Ammon's horn (tissue), 1 donor: ENCODE data around the gene ZNF12.
"Not testable (repeated sequence)": the region's sequence is repeated elsewhere in the genome, so short reads cannot be mapped to it uniquely, and the experiment has no call there.

Source experiments
- DNase-seq: peaks from one replicate; pipeline ENCODE4 v3.0.0-alpha.2; 2016; ENCODE audit warnings: low spot score

ZNF12 gene

GRCh38 chr7:6706666-6707407 lies at the start of gene ZNF12:
Gene ZNF12 (minus strand): TSS chr7:6706947. CDS start chr7:6705173, 1,774 bp downstream.
- DNase-seq: peak; percentile 95

- DNase-seq: not testable (repeated sequence)
Measured at GRCh38 chr7:6753964-6754363, 47.2 kb upstream of the ZNF12 start, which contains the start of gene RSPH10B2. Gene RSPH10B2 (plus strand): TSS chr7:6754103. CDS start chr7:6757678, 3,575 bp downstream.

GRCh38 chr7:6750173-6750572 lies 43.4 kb upstream of the ZNF12 start:
- not testable (repeated sequence) for DNase-seq

- not testable (repeated sequence) for DNase-seq
Measured at GRCh38 chr7:6749335-6749734, 42.6 kb upstream of the ZNF12 start.

DNA sequence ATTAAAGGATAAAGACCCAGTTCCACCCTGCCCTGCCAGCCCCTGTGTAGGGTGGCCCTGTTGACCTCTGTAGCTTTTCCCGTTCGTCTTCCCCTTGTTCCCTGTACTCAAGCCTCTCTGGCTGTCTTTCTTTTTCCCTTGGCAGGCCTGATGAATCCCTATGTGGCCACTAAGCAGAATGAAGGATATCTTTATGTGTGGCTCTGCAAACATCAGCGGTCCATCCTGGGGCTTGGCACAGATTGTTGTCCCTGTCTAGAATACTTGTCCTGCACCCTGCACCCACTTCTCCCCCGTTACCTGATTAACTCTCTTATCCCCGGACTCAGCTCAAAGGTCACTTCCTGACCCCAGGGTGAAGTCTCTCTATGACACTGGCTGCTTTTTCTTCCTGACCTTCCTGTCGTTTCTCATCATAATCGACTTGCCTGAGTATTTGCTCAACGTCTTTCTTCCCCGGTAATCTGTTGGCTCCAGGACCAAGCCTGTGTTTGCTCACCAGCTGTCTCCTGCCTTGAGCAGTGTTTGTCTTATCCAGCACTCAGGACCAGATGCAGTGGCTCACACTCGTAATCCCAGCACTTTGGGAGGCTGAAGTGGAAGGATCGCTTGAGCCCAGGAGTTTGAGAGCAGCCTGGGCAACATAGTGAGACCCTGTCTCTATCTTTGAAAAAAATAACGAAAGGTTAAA lies 37.8 kb upstream of the ZNF12 start:
- not testable (repeated sequence) for DNase-seq

GRCh38 chr7:6738415-6738814 lies 31.7 kb upstream of the ZNF12 start:
- not testable (repeated sequence) for DNase-seq

GRCh38 chr7:6730343-6730633 lies 23.5 kb upstream of the ZNF12 start:
- DNase-seq: no peak

DNA sequence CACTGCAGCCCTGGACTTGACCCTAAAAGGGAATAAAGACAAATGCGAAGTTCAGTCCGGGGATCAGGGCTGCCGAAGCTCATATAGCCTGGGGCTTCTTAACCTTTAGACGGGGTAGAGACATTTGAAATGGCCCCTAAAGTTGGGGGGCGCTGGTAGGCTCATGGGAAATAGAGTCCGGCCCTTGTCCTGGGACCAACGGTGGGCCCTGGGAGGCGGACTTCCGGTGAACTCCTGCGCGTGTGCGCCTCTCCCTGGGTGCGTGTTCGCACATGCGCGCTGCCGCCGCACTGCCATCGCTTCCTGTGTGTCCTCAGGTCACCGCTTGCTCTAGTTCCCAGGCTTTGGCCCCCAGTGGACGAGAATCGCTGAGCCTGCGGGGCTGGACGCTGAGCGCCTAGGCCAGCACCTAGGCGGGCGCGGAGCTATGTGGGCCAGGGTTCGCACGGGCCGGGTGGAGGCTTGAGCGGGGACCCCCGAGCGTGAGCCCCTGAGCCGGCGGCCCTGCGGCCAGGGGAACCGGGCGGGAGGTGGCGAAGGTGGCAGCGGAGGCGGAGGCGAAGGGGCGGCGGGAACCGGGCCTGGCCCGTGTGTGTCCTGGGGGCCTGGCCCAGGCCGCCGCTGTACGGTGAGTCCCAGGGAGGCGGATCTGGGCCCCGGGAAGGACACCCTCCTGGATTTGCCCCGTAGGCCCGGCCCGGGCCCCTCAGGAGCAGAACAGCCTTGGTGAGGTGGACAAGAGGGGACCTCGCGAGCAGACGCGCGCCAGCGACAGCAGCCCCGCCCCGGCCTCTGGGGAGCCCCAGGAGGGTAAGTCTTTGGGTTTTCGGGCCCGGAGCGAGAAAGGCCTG lies 23.0 kb upstream of the ZNF12 start:
- peak; percentile 97 for DNase-seq

DNA sequence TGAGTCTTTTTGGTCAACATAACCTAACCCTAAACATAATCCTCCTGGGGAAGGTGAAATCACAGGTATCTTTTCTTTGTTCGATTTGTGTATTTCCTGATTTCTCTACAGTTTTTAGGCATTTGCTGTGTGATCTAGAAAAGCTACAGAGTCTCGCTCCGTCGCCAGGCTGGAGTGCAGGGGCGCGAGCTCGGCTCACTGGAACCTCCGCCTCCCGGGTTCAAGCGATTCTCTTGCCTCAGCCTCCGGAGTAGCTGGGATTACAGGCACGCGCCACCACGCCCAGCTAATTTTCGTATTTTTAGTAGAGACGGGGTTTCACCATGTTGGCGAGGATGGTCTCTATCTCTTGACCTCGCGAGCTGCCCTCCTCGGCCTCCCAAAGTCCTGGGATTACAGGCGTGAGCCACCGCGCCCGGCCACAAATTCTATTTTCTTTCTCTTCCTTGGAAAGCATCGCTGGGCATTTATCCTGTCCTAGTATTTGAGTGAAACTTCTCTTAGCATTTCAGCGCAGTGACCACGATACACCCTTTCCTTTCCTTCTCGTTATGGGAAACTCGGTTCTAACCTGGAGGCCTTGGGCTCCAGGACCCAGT lies 22.2 kb upstream of the ZNF12 start:
- not testable (repeated sequence) for DNase-seq

DNA sequence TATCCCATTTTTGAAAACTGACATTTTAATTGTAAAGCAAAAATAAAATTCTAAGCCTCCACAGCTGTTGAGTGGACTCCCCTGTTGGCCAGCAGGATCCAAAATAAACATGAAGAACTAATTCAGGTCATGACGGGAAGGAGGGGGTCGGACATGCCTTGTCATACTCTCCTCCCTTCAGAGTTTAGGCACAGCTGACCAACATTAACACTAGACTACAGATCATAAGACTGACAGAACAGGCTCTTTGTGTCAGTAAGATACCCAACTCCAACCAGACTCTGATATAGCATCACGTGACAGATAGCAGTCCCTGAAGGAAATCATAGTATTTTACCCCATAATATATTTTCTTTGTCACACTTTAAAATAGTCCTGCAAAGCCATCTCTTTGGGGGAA lies 20.9 kb upstream of the ZNF12 start:
- DNase-seq: no peak

DNA sequence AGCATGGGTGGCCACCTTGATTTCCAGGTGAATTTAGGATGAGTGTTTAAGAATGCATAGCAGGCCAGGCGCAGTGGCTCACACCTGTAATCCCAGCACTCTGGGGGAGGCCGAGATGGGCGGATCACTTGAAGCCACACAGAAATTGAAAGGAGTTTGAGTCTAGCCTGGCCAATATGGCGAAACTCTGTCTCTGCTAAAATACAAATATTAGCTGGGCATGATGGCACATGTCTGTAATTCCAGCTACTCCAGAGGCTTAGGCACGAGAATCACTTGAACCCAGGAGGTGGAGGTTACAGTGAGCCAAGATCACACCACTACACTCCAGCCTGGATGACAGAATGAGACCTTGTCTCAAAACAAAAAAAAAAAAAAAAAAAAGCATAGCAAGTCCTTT lies 19.6 kb upstream of the ZNF12 start:
- DNase-seq: not testable (repeated sequence)

GRCh38 chr7:6725003-6725402 lies 18.3 kb upstream of the ZNF12 start:
- DNase-seq: peak; percentile 25

- DNase-seq: not testable (repeated sequence)
Measured at GRCh38 chr7:6724351-6724750, 17.6 kb upstream of the ZNF12 start.

GRCh38 chr7:6718124-6718523 lies 11.4 kb upstream of the ZNF12 start:
- no peak for DNase-seq

- not testable (repeated sequence) for DNase-seq
Measured at GRCh38 chr7:6715898-6716297, 9.2 kb upstream of the ZNF12 start.

DNA sequence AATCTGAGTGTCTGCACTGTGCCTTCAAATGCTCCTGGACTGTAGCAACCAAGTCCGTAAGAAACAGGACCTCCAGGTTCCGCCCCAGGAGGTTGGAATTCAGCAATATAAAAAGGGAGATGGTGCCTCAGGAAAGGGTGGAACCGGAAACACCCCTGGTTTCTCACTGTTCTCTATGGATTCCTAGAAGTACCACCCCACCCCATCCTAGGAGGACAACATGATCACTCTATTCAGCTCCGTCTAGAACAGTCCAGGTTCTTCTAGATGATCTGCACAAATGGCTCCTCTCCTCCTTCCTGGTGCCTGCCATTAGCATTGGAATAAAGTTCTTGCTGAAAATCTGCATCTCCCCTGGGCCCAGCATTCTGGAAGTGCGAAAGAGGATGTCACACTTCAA lies 7.6 kb upstream of the ZNF12 start:
- DNase-seq: no peak

- no peak for DNase-seq
Measured at GRCh38 chr7:6709808-6710207, 3.1 kb upstream of the ZNF12 start.

GRCh38 chr7:6708304-6708703 lies 1.6 kb upstream of the ZNF12 start:
- no peak for DNase-seq

GRCh38 chr7:6705959-6706665 lies 635 bp downstream of the ZNF12 start:
- DNase-seq: peak; percentile 8

DNA sequence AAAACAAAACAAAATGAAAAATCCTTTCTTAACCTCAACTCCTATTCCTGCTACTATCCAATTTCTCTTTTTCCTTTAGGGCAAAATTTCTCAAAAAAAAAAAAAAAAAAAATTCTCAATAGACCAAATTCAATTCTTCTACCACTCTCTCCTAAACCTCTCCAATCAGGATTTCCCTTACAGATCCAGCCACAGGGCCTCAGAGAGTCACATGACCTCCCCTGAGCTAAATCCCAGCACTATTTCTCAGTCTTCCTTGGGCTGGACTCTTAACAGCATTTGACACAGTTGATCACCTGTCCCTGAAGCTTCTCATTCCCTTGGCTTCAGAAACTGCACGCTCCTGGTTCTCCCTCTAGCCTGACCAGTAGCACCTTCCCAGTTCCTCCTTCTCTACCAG lies 4.9 kb downstream of the ZNF12 start:
- DNase-seq: no peak

DNA sequence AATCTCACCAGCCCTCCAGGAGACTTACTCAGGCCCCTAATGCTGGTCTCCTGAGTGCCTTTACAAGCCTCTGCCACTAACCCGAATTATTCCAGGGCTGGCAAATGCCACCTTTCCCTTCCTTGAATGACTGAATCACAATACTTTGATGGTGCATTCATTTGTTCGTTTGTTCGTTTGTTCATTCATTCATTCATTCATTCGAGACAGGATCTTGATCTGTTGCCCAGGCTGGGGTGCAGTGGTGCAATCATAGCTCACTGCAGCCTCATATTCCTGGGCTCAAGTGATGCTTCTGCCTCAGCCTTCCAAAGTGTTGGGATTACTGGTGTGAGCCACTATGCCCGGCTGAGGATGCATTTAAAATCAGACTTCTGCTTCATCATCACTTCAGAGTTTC lies 6.0 kb downstream of the ZNF12 start:
- no peak for DNase-seq
